Stimulated activated CD4-positive, alpha-beta T cell treated with anti-CD3 and anti-CD28 coated beads, Interleukin-2, amount 100 ng/mL, for 24 hours (primary cell): ENCODE data around the gene MYLK2.

Experiments used
- DNase-seq, 2 donors: peaks; one replicate each; pipeline ENCODE4 v3.0.0-alpha.2; 2020

The MYLK2 gene

DNA sequence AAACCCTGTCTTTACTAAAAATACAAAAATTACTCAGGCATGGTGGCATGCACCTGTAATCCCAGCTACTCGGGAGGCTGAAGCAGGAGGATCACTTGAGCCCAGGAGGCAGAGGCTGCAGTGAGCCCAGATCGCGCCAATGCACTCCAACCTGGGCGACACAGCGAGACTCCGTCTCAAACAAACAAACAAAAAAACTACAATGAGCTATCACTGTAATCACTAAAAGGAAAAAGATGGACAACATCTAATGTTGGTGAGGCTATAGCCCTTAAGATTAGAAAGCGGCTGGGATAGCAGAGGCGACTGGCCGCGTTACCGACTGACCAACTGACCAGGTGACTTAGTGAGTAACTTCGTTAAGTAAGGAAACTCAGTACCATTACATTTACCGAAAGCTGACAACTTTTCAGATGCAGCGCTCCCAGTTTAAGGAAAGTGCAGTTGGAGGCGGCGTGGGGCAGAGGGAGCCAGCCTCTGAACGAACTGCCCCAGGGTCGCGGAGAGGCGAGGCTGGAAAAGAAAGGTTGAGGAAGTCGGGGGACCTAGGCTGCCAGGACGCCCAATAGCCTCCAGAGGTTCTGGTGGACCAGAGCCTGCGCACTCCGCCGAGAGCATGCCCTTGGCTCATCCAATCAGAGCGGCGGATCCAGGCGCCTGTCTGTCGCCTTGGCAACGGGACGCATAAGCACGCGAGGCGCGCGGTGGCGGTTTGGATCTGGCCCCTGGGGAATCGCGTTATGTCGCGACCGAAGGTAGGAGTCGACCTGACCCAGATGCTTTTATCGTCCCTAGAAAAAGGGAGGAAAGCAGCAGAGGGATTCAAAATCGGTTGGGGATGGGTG is 60.2 kb downstream of the MYLK2 start:
- DNase-seq: peak; percentile 84 to 87

DNA sequence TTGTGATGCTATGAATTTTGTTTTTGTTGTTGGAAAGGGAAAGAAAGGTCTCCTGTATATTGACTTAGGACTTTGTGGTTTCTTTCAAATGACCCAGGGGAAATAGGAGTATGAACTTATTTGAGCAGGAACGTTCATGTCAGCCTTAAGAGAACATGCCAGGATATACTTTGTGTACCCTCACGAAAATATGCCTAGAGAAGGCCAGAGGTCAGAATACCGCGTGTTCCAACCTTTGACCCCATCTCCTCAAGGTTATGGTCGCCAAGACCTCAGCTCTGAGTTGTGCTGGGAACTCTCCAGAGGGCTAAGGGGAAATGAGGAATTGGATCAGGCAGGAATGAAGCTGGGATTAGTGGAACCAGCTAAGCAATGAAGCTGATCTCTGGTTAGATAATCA is 62.8 kb downstream of the MYLK2 start:
- DNase-seq: no peak

DNA sequence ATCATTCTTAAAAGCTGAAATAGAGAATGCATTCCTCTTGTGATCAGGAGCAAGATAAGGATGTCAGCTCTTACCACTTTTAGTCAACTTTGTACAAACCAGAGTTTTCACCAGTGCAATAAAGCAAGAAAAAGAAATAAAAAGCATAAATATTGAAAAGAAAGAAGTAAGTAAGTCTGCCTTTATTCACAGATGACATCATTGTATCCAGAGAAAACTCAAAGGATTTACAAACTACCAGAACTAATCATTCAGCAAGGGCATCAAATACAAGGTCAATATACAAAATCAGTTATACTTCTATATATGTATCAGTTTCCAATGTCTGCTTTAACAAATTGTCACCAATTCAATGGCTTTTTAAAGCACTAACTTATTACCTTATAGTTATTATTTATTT is 64.7 kb downstream of the MYLK2 start:
- DNase-seq: no peak
